GM12878 (cell line): ENCODE data around the gene EVX2.

ENCODE experiments used
- ATF7 ChIP-seq: fragments of 450-650 bp; IDR thresholded peaks from 2 replicates; pipeline ENCODE4 v1.6.1; 2016; ENCODE audit warnings: low read depth, mild to moderate bottlenecking
- TF ChIP-seq, protein P1 (sequence below): IDR thresholded peaks from 2 replicates; pipeline ENCODE4 v1.6.1; 2012; ENCODE audit warnings: low read depth, low read length, improper control_type of control experiment

DNA sequence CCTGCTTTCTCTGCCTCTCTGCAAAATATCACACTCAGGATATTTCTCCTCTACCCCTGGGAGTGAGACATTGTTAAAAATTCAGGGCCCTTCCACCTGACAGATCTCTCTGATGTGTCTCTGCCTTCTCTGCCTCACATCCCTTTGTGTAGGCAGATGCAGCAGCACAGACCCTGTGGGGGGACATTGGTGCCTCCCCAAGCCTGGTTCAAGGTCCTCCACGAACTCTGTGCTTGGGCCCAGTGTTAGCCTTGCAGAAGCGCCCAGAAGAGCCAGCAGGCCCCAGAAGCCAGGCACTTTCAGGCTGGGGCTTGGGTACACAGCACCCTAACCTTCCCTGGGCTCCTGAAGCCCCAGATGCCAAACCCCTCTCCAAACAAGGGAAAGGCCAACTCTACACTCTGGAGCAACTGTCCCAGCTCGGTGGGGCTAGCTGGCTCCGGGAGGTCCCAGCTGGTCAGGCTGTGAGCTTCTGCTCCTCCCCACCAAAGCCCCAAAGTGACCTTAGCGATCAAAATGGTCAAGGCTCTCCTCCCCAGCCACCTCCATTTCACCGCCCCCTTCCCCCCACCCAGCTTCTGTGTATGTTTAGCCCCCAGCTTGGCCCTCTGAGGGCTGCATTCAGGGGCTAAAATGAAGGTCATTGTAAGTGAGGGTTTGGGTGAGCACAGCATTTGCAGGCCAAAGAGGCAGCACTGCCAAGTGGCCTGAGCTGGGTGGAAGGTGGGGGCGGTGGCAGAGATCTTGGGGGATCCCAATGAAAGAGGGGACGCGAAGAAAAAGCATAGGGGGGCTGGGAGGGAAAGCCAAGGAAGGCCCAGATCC, 41.4 kb upstream of the EVX2 start:
- TF ChIP-seq, protein P1, sequence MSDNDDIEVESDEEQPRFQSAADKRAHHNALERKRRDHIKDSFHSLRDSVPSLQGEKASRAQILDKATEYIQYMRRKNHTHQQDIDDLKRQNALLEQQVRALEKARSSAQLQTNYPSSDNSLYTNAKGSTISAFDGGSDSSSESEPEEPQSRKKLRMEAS: no peak
- TF ChIP-seq ATF7: no peak
